DOHH2 (cell line): Measurements from ENCODE around the gene TARM1.
"Not testable (repeated sequence)": the region's sequence is repeated elsewhere in the genome, so short reads cannot be mapped to it uniquely, and the experiment has no call there.

Source experiments
- H3F3A ChIP-seq: fragments of 200-600 bp; sonication (generic), shearing (Covaris generic); 2 replicates; pipeline ENCODE4 v1.6.0; 2016; ENCODE audit warnings: antibody characterized with exemption, mild to moderate bottlenecking; ENCODE audit not compliant: control insufficient read depth, insufficient read depth
- H3K27ac ChIP-seq: fragments of 200-600 bp; sonication (generic); 2 replicates; pipeline ENCODE4 v1.5.1; 2014; ENCODE audit warnings: low read depth, mild to moderate bottlenecking, low read length, moderate library complexity
- H3K27me3 ChIP-seq: fragments of 200-600 bp; sonication (generic); 2 replicates; pipeline ENCODE4 v1.6.1; 2014; ENCODE audit warnings: mild to moderate bottlenecking, low read length, mixed read lengths; ENCODE audit not compliant: control insufficient read depth
- H3K36me3 ChIP-seq: fragments of 200-600 bp; sonication (generic); 2 replicates; pipeline ENCODE4 v1.6.1; 2014; ENCODE audit warnings: mild to moderate bottlenecking, low read length, moderate library complexity, mixed read lengths; ENCODE audit not compliant: control insufficient read depth
- H3K4me1 ChIP-seq: fragments of 200-600 bp; sonication (generic); 2 replicates; pipeline ENCODE4 v1.6.1; 2014; ENCODE audit warnings: mild to moderate bottlenecking, low read length, mixed read lengths; ENCODE audit not compliant: control insufficient read depth
- H3K4me2 ChIP-seq: fragments of 200-600 bp; sonication (generic); 2 replicates; pipeline ENCODE4 v1.6.0; 2014; ENCODE audit warnings: mild to moderate bottlenecking, low read length, moderate library complexity
- H3K4me3 ChIP-seq: fragments of 200-600 bp; sonication (generic); 2 replicates; pipeline ENCODE4 v1.5.1; 2014; ENCODE audit warnings: mild to moderate bottlenecking, low read length, mixed read lengths
- H3K79me2 ChIP-seq: fragments of 200-600 bp; sonication (generic); 2 replicates; pipeline ENCODE4 v1.6.1; 2014; ENCODE audit warnings: mild to moderate bottlenecking, low read length, mixed read lengths; ENCODE audit not compliant: control insufficient read depth
- H3K9me2 ChIP-seq: fragments of 200-600 bp; sonication (generic); replicated peaks from 2 replicates; pipeline ENCODE4 v1.6.1; 2014; ENCODE audit warnings: mild to moderate bottlenecking, low read length, mixed read lengths; ENCODE audit not compliant: control insufficient read depth
- H3K9me3 ChIP-seq: fragments of 200-600 bp; sonication (generic); 2 replicates; pipeline ENCODE4 v1.6.1; 2014; ENCODE audit warnings: antibody characterized with exemption, low read length, mixed read lengths; ENCODE audit not compliant: control insufficient read depth, insufficient read depth
- H4K20me1 ChIP-seq: fragments of 200-600 bp; sonication (generic); 2 replicates; pipeline ENCODE4 v1.6.0; 2014; ENCODE audit warnings: low read depth, mild to moderate bottlenecking, antibody characterized with exemption, low read length, moderate library complexity; ENCODE audit not compliant: control insufficient read depth, insufficient read depth
- CTCF ChIP-seq: fragments of 200-600 bp; sonication (generic); IDR thresholded peaks from one replicate; pipeline ENCODE4 v1.5.1; 2014; ENCODE audit warnings: antibody characterized with exemption, mild to moderate bottlenecking, low read depth, low read length; ENCODE audit not compliant: poor library complexity, severe bottlenecking
- EZH2phosphoT487 ChIP-seq: fragments of 200-600 bp; sonication (generic); IDR thresholded peaks from 2 replicates; pipeline ENCODE4 v1.6.1; 2017; ENCODE audit warnings: borderline replicate concordance, mild to moderate bottlenecking, antibody characterized with exemption, low read length, moderate library complexity, mixed read lengths

The TARM1 gene

DNA sequence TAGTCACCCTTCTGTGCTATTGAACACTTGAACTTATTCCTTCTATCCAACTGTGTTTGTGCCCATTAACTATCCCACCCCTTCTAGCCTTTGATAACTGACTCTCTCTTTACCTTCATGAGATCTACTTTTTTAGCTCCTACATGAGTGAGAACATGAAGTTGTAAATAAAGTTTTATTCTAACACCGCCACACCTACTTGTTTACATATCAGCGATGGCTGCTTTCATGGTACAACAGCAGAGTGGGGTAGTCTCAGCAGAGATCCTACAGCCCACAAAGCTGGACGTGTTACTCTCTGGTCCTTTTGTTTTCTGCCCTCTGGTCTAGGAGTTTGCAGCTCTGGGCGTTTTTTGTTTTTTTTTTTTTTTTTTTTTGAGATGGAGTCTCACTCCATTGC, 41.2 kb downstream of the TARM1 start:
- H4K20me1 ChIP-seq, result no peaks in the 10 kb centered on the region
- H3K79me2 ChIP-seq, result no peaks in the 10 kb centered on the region
- no peaks in the 10 kb centered on the region for H3K4me1 ChIP-seq
- no peaks in the 10 kb centered on the region for H3K36me3 ChIP-seq
- H3K27me3 ChIP-seq, result no peaks in the 10 kb centered on the region
- H3K4me3 ChIP-seq, result no peak overlapping the region
- no peaks in the 10 kb centered on the region for H3K9me3 ChIP-seq
- H3K4me2 ChIP-seq, result no peak overlapping the region
- no peak for TF ChIP-seq EZH2phosphoT487
- no peak for TF ChIP-seq CTCF
- no peaks in the 10 kb centered on the region for H3K9me2 ChIP-seq
- H3F3A ChIP-seq, result no peaks in the 10 kb centered on the region
- H3K27ac ChIP-seq, result no peak overlapping the region

DNA sequence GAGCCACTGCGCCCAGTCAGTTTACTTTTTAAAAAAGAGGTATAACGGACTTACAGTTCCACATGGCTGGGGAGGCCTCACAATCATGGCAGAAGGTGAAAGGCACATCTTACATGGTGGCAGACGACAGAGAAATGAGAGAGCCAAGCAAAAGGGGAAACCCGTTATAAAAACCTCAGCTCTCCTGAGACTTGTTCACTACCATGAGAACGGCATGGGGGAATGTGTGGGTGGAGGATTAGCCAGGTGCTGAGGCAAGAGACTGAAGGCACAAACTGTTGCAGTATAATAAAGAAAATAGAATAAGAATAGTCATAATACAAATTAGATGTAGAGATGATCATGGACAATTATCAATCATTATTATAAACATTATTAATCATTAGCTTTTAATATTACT, 44.6 kb downstream of the TARM1 start:
- H3K4me1 ChIP-seq, H3K9me2 ChIP-seq, H3K9me3 ChIP-seq, H4K20me1 ChIP-seq, H3K36me3 ChIP-seq, H3K4me2 ChIP-seq, H3F3A ChIP-seq, H3K79me2 ChIP-seq, H3K27me3 ChIP-seq, H3K4me3 ChIP-seq, H3K27ac ChIP-seq: not testable (repeated sequence)

GRCh38 chr19:54035215-54036178, 45.7 kb downstream of the TARM1 start:
- H3K9me3 ChIP-seq, result no peaks in the 10 kb centered on the region
- no peaks in the 10 kb centered on the region for H3K36me3 ChIP-seq
- no peaks in the 10 kb centered on the region for H3K4me1 ChIP-seq
- no peaks in the 10 kb centered on the region for H3F3A ChIP-seq
- H3K27ac ChIP-seq, result no peak overlapping the region
- H3K4me3 ChIP-seq, result no peak overlapping the region
- no peak overlapping the region for H3K4me2 ChIP-seq
- H3K79me2 ChIP-seq, result no peaks in the 10 kb centered on the region
- H3K27me3 ChIP-seq, result no peaks in the 10 kb centered on the region
- TF ChIP-seq CTCF, result no peak
- H3K9me2 ChIP-seq, result no peaks in the 10 kb centered on the region
- H4K20me1 ChIP-seq, result no peaks in the 10 kb centered on the region

DNA sequence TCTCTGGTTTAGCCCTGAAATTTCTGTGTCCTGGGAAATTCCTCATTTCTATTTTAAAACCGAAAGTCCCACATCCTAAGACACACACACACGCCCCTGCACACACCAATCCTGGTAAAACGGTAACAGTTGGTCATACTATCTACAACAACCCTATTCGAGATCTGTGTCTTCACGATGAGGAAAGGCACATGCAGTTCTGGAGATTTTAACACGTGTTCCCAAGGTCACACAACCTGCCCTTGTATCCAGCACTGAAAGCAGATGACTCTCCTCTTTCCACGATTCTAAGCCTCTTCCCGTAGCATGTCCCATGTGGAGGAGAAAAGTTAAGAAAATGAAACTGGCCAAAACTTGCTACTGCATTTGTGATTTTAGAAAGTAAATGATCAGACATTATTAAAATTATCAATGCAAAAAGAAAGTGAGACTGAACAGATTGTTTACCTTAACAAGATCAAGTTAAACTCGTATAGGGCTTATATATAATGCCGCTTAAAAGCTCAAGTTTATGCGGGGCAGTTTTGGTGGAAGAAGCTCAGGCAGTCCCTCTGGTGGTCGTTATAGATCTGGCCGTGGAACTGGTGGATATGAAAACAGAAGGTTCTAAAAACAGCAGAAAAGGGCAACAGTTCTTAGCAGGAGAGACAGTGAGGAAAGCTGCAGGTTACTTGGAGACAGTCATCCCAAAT, 50.1 kb downstream of the TARM1 start:
- no peak overlapping the region for H3K4me2 ChIP-seq
- H3K4me3 ChIP-seq, result no peak overlapping the region
- H3K36me3 ChIP-seq, result no peaks in the 10 kb centered on the region
- no peak overlapping the region for H3K27ac ChIP-seq
- H3F3A ChIP-seq, result no peaks in the 10 kb centered on the region
- H3K9me3 ChIP-seq, result no peaks in the 10 kb centered on the region
- no peaks in the 10 kb centered on the region for H3K27me3 ChIP-seq
- H3K9me2 ChIP-seq, result no peaks in the 10 kb centered on the region
- no peak for TF ChIP-seq EZH2phosphoT487
- TF ChIP-seq CTCF, result peak; percentile 29
- no peaks in the 10 kb centered on the region for H4K20me1 ChIP-seq
- H3K4me1 ChIP-seq, result no peaks in the 10 kb centered on the region
- no peaks in the 10 kb centered on the region for H3K79me2 ChIP-seq
